Trophoblast cell (in vitro differentiated cells and primary cell): ENCODE measurements around the gene ZNF382.

Experiments
- DNase-seq, 2 donors: peaks; one replicate each; pipeline ENCODE4 v3.0.0-alpha.2; 2016
- H2AFZ ChIP-seq: 2 replicates; pipeline ENCODE4 v1.6.1; 2013; ENCODE audit warnings: low read length, moderate library complexity, mild to moderate bottlenecking; ENCODE audit not compliant: insufficient read depth, poor library complexity
- H2AK5ac ChIP-seq: 2 replicates; pipeline ENCODE4 v1.6.1; 2013; ENCODE audit warnings: mild to moderate bottlenecking, low read length
- H2BK120ac ChIP-seq: 2 replicates; pipeline ENCODE4 v1.6.1; 2013; ENCODE audit warnings: low read length, mild to moderate bottlenecking, moderate library complexity; ENCODE audit not compliant: insufficient read depth, poor library complexity
- H2BK12ac ChIP-seq: 2 replicates; pipeline ENCODE4 v1.6.1; 2013; ENCODE audit warnings: mild to moderate bottlenecking, low read length, moderate library complexity
- H2BK5ac ChIP-seq: 2 replicates; pipeline ENCODE4 v1.6.1; 2013; ENCODE audit warnings: low read length, low read depth, moderate library complexity, mild to moderate bottlenecking; ENCODE audit not compliant: poor library complexity
- H3K14ac ChIP-seq: 2 replicates; pipeline ENCODE4 v1.6.1; 2013; ENCODE audit warnings: mild to moderate bottlenecking, low read length
- H3K18ac ChIP-seq: 2 replicates; pipeline ENCODE4 v1.6.1; 2013; ENCODE audit warnings: mild to moderate bottlenecking, low read length
- H3K23ac ChIP-seq: 2 replicates; pipeline ENCODE4 v1.6.1; 2013; ENCODE audit warnings: low read length
- H3K27ac ChIP-seq: 2 replicates; pipeline ENCODE4 v1.5.1; 2013; ENCODE audit warnings: low read depth, mild to moderate bottlenecking, inconsistent platforms, low read length, moderate library complexity
- H3K27me3 ChIP-seq: 2 replicates; pipeline ENCODE4 v1.6.1; 2013; ENCODE audit warnings: inconsistent platforms, mild to moderate bottlenecking, low read length, moderate library complexity; ENCODE audit not compliant: insufficient read depth
- H3K36me3 ChIP-seq, 2 experiments: 1 replicate in 1 of 2; 2 replicates in 1 of 2; pipeline ENCODE4 v1.6.1; 2013; ENCODE audit warnings: low read length in 2 of 2, mild to moderate bottlenecking in 2 of 2, moderate library complexity in 1 of 2; ENCODE audit not compliant: insufficient read depth in 2 of 2, control insufficient read depth in 1 of 2
- H3K4ac ChIP-seq: 2 replicates; pipeline ENCODE4 v1.6.1; 2013; ENCODE audit warnings: low read depth, mild to moderate bottlenecking, low read length, moderate library complexity
- H3K4me1 ChIP-seq, 2 experiments: 1 replicate in 1 of 2; 2 replicates in 1 of 2; pipeline ENCODE4 v1.6.1; 2013; ENCODE audit warnings: low read length in 2 of 2, mild to moderate bottlenecking in 2 of 2, moderate library complexity in 1 of 2; ENCODE audit not compliant: insufficient read depth in 2 of 2, control insufficient read depth in 1 of 2
- H3K4me2 ChIP-seq: 2 replicates; pipeline ENCODE4 v1.6.1; 2013; ENCODE audit warnings: inconsistent platforms, mild to moderate bottlenecking, low read length, moderate library complexity
- H3K4me3 ChIP-seq: 2 replicates; pipeline ENCODE4 v1.5.1; 2013; ENCODE audit warnings: mild to moderate bottlenecking, low read depth, low read length, inconsistent platforms
- H3K79me1 ChIP-seq: one replicate; pipeline ENCODE4 v1.6.1; 2013; ENCODE audit warnings: low read length
- H3K79me2 ChIP-seq: 2 replicates; pipeline ENCODE4 v1.6.1; 2013; ENCODE audit warnings: low read length, mild to moderate bottlenecking; ENCODE audit not compliant: control insufficient read depth, insufficient read depth, poor library complexity
- H3K9ac ChIP-seq: 2 replicates; pipeline ENCODE4 v1.6.1; 2013; ENCODE audit warnings: mild to moderate bottlenecking, low read length
- H3K9me3 ChIP-seq: 2 replicates; pipeline ENCODE4 v1.6.1; 2013; ENCODE audit warnings: low read depth, mild to moderate bottlenecking, control low read depth, inconsistent platforms, low read length; ENCODE audit not compliant: insufficient read depth
- H4K12ac ChIP-seq: 2 replicates; pipeline ENCODE4 v1.6.1; 2013; ENCODE audit warnings: low read depth, mild to moderate bottlenecking, low read length, moderate library complexity
- H4K8ac ChIP-seq: 2 replicates; pipeline ENCODE4 v1.6.1; 2013; ENCODE audit warnings: low read depth, mild to moderate bottlenecking, low read length, moderate library complexity
- H4K91ac ChIP-seq: one replicate; pipeline ENCODE4 v1.6.1; 2013; ENCODE audit warnings: low read depth, mild to moderate bottlenecking, low read length, moderate library complexity
- WGBS: extraction: QIAGEN DNeasy Blood & Tissue Kit; methylation state at CpG from one replicate; pipeline ENCODE4 v1.1.7; 2013; ENCODE audit warnings: missing lambda C conversion rate; ENCODE audit not compliant: insufficient read length, insufficient coverage; ENCODE audit errors: extremely low coverage; 5-methylcytosine and 5-hydroxymethylcytosine counted together

Gene ZNF382

GRCh38 chr19:36635342-36635741, 30.2 kb downstream of the ZNF382 start:
- Histone ChIP-seq H3K4me3 (no peak overlapping the region), H2AFZ (no peak overlapping the region), H3K9me3 (peaks cover 18% of the 10 kb centered on the region), H3K27me3 (peaks cover 2% of the 10 kb centered on the region), H3K79me2 (no peaks in the 10 kb centered on the region), H3K27ac (no peak overlapping the region), H3K18ac (no peak overlapping the region), H2BK5ac (no peak overlapping the region), H3K4me2 (no peak overlapping the region), H2AK5ac (no peak overlapping the region), H3K4me1 (no peaks in the 10 kb centered on the region), H3K4ac (no peak overlapping the region), H3K14ac (no peak overlapping the region), H3K79me1 (no peaks in the 10 kb centered on the region), H4K91ac (no peak overlapping the region), H2BK12ac (no peak overlapping the region), H4K8ac (no peak overlapping the region), H4K12ac (no peak overlapping the region), H3K9ac (no peak overlapping the region), H3K36me3 (peaks cover 1 to 7% of the 10 kb centered on the region in 2 experiments), H3K23ac (no peak overlapping the region), H2BK120ac (no peak overlapping the region)
- no peak for DNase-seq
- no CpG with 5 or more reads among the region's 2 CpGs for WGBS

- Histone ChIP-seq H2BK5ac (no peak overlapping the region), H2AK5ac (no peak overlapping the region), H3K79me2 (no peaks in the 10 kb centered on the region), H3K9me3 (peaks cover 22% of the 10 kb centered on the region), H3K36me3 (peaks cover 6 to 15% of the 10 kb centered on the region in 2 experiments), H3K23ac (no peak overlapping the region), H3K18ac (no peak overlapping the region), H3K4me2 (no peak overlapping the region), H3K4ac (no peak overlapping the region), H3K27ac (no peak overlapping the region), H3K79me1 (no peaks in the 10 kb centered on the region), H3K14ac (no peak overlapping the region), H3K4me3 (no peak overlapping the region), H4K12ac (no peak overlapping the region), H4K8ac (no peak overlapping the region), H3K9ac (no peak overlapping the region), H3K4me1 (no peaks in the 10 kb centered on the region), H4K91ac (no peak overlapping the region), H3K27me3 (peaks cover 2% of the 10 kb centered on the region), H2BK12ac (no peak overlapping the region), H2AFZ (no peak overlapping the region), H2BK120ac (no peak overlapping the region)
- WGBS, result no CpG with 5 or more reads among the region's 5 CpGs
- DNase-seq, result no peak
Observed at GRCh38 chr19:36638862-36639510, 33.9 kb downstream of the ZNF382 start.

DNA sequence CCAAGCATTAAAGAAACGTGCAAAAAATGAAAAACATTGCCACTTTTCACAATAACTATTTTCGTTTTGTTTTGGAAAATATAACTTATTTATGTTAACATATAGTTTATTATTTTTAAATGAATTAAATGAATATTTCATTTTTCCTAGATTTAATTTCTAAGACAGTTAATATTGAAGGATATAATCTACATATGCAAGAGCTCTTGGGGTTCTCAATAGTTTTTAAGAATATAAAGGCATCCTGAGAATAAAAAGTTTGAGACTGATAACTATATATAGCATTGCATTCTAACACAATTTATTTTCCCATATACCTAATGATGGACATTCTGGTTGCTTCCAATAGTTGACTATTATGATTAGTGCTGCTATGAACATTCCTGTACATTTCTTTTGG, 41.6 kb downstream of the ZNF382 start:
- no peak for DNase-seq
- H4K8ac ChIP-seq, result no peak overlapping the region

DNA sequence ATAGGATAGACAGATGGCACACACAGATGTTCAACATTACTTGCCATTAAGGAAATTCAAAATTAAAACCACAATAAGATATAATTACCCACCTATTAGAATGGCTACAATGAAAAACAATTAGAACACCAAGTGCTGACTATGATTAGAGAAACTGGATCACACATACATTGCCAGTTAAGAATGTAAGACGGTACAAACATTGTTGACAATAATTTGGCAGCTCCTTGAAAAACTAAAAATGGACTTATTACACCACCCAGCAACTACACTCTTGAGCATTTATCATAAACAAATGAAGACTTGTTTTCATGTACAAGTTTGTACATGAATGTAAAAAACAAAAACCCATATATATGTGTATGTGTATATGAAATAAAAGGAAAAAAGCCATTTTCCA, 47.8 kb downstream of the ZNF382 start:
- DNase-seq, result no peak
- Histone ChIP-seq H3K4me1 (no peaks in the 10 kb centered on the region), H3K4me3 (no peak overlapping the region), H3K27me3 (no peaks in the 10 kb centered on the region), H2AFZ (no peak overlapping the region), H3K4ac (no peak overlapping the region), H3K4me2 (no peak overlapping the region), H4K12ac (no peak overlapping the region), H3K9ac (no peak overlapping the region), H3K79me2 (no peaks in the 10 kb centered on the region), H3K36me3 (peaks cover 25 to 33% of the 10 kb centered on the region in 2 experiments), H3K18ac (no peak overlapping the region), H3K27ac (no peak overlapping the region), H2BK12ac (no peak overlapping the region), H4K8ac (no peak overlapping the region), H3K9me3 (peaks cover 8% of the 10 kb centered on the region), H3K14ac (no peak overlapping the region), H3K79me1 (no peaks in the 10 kb centered on the region), H2BK5ac (no peak overlapping the region), H4K91ac (no peak overlapping the region), H3K23ac (no peak overlapping the region), H2BK120ac (no peak overlapping the region), H2AK5ac (no peak overlapping the region)
- no CpG with 5 or more reads among the region's 1 CpG for WGBS

More for the DNA sequence above, 41.6 kb downstream of the ZNF382 start:
- H2AK5ac ChIP-seq, result no peak overlapping the region
- no peak overlapping the region for H2AFZ ChIP-seq
- no peaks in the 10 kb centered on the region for H3K4me1 ChIP-seq
- no peak overlapping the region for H4K12ac ChIP-seq
- peaks cover 22% of the 10 kb centered on the region for H3K9me3 ChIP-seq
- H3K4me2 ChIP-seq, result no peak overlapping the region
- no peak overlapping the region for H3K4me3 ChIP-seq
- H4K91ac ChIP-seq, result no peak overlapping the region
- H3K4ac ChIP-seq, result no peak overlapping the region
- WGBS, result no CpG with 5 or more reads among the region's 2 CpGs
- H3K27ac ChIP-seq, result no peak overlapping the region
- no peak overlapping the region for H2BK120ac ChIP-seq
- no peak overlapping the region for H3K14ac ChIP-seq
- no peaks in the 10 kb centered on the region for H3K79me2 ChIP-seq
- H3K9ac ChIP-seq, result no peak overlapping the region
- no peaks in the 10 kb centered on the region for H3K27me3 ChIP-seq
- H3K79me1 ChIP-seq, result no peaks in the 10 kb centered on the region
- no peak overlapping the region for H2BK5ac ChIP-seq
- H3K23ac ChIP-seq, result no peak overlapping the region
- H3K36me3 ChIP-seq, result peaks cover 25 to 29% of the 10 kb centered on the region in 2 experiments
- H3K18ac ChIP-seq, result no peak overlapping the region
- no peak overlapping the region for H2BK12ac ChIP-seq
